HEK293 (cell line): ENCODE results near the gene PLA2G5.

Experiments used
- CTCF ChIA-PET: fragments of 350-600 bp; formaldehyde crosslinking; extraction: SDS; loops from one replicate; lab custom pipeline; 2021; ENCODE audit warnings: antibody characterized with exemption; lab: Yijun Ruan, JAX
- POLR2A ChIA-PET: fragments of 300-600 bp; formaldehyde crosslinking; extraction: SDS; loops from one replicate; lab custom pipeline; 2020; ENCODE audit warnings: antibody characterized with exemption, inconsistent platforms; lab: Yijun Ruan, JAX
- H3K27ac ChIP-seq: fragments of 200-500 bp; sonication (Bioruptor generic); 2 replicates; pipeline ENCODE4 v1.5.1; 2014; ENCODE audit warnings: low read depth, low read length, control low read depth, inconsistent platforms; ENCODE audit errors: extremely low read depth
- H3K36me3 ChIP-seq, 2 experiments: fragments of 200-500 bp in 1 of 2; sonication (Bioruptor generic) in 1 of 2; 1 replicate in 1 of 2; 2 replicates in 1 of 2; pipeline ENCODE4 v1.5.1; 2014 to 2017; ENCODE audit warnings: inconsistent platforms in 2 of 2, low read length in 2 of 2; ENCODE audit not compliant: control insufficient read depth in 2 of 2, insufficient read depth in 1 of 2
- H3K4me1 ChIP-seq: fragments of 200-500 bp; sonication (Bioruptor generic); 2 replicates; pipeline ENCODE4 v1.5.1; 2014; ENCODE audit warnings: mild to moderate bottlenecking, low read length, inconsistent platforms; ENCODE audit not compliant: control insufficient read depth, insufficient read depth
- H3K4me3 ChIP-seq: 2 replicates; pipeline ENCODE4 v1.5.1; 2011; ENCODE audit warnings: low read depth, mild to moderate bottlenecking, control low read depth, low read length, moderate library complexity
- H3K9me3 ChIP-seq: fragments of 200-500 bp; sonication (Bioruptor generic); 2 replicates; pipeline ENCODE4 v1.5.1; 2014; ENCODE audit warnings: low read depth, low read length, inconsistent platforms; ENCODE audit not compliant: control insufficient read depth, insufficient read depth
- ATF2 ChIP-seq: fragments of 450-650 bp; formaldehyde crosslinking; IDR thresholded peaks from 2 replicates; pipeline ENCODE4 v1.5.1; 2016; ENCODE audit warnings: missing biosample characterization, missing genetic modification characterization, low read depth
- GLI2 ChIP-seq: fragments of 450-650 bp; formaldehyde crosslinking; IDR thresholded peaks from 2 replicates; pipeline ENCODE4; 2017; ENCODE audit warnings: missing biosample characterization, missing genetic modification characterization, low read depth, borderline replicate concordance
- GLI4 ChIP-seq: fragments of 450-650 bp; formaldehyde crosslinking; IDR thresholded peaks from 2 replicates; pipeline ENCODE4 v1.5.1; 2016; ENCODE audit warnings: missing biosample characterization, missing genetic modification characterization
- INSM2 ChIP-seq: fragments of 450-650 bp; formaldehyde crosslinking; IDR thresholded peaks from 2 replicates; pipeline ENCODE4 v1.5.1; 2016; ENCODE audit warnings: missing biosample characterization, missing genetic modification characterization
- KLF10 ChIP-seq: fragments of 450-650 bp; IDR thresholded peaks from 2 replicates; pipeline ENCODE4 v1.5.1; 2018; ENCODE audit warnings: missing biosample characterization, mild to moderate bottlenecking, missing genetic modification characterization
- KLF17 ChIP-seq: fragments of 450-650 bp; formaldehyde crosslinking; IDR thresholded peaks from 2 replicates; pipeline ENCODE4 v1.5.1; 2016; ENCODE audit warnings: missing biosample characterization, missing genetic modification characterization
- OVOL3 ChIP-seq: fragments of 450-650 bp; formaldehyde crosslinking; IDR thresholded peaks from 2 replicates; pipeline ENCODE4 v1.5.1; 2016; ENCODE audit warnings: missing biosample characterization, missing genetic modification characterization
- ZBTB17 ChIP-seq: fragments of 450-650 bp; formaldehyde crosslinking; IDR thresholded peaks from 2 replicates; pipeline ENCODE4 v1.5.1; 2016; ENCODE audit warnings: missing biosample characterization, missing genetic modification characterization
- ZBTB20 ChIP-seq: fragments of 450-650 bp; formaldehyde crosslinking; IDR thresholded peaks from 2 replicates; pipeline ENCODE4 v1.5.1; 2016; ENCODE audit warnings: missing biosample characterization, missing genetic modification characterization
- ZBTB6 ChIP-seq: fragments of 450-650 bp; formaldehyde crosslinking; IDR thresholded peaks from 2 replicates; pipeline ENCODE4 v1.5.1; 2017; ENCODE audit warnings: missing biosample characterization, missing genetic modification characterization
- ZNF112 ChIP-seq: fragments of 450-650 bp; formaldehyde crosslinking; IDR thresholded peaks from 2 replicates; pipeline ENCODE4 v1.5.0; 2017; ENCODE audit warnings: missing biosample characterization, missing genetic modification characterization
- ZNF132 ChIP-seq: fragments of 450-650 bp; formaldehyde crosslinking; IDR thresholded peaks from 2 replicates; pipeline ENCODE4 v1.5.1; 2017; ENCODE audit warnings: missing biosample characterization, missing genetic modification characterization, borderline replicate concordance
- ZNF214 ChIP-seq: fragments of 450-650 bp; formaldehyde crosslinking; IDR thresholded peaks from 2 replicates; pipeline ENCODE4 v1.5.1; 2017; ENCODE audit warnings: missing biosample characterization, mild to moderate bottlenecking, missing genetic modification characterization, borderline replicate concordance
- ZNF311 ChIP-seq: fragments of 450-650 bp; formaldehyde crosslinking; IDR thresholded peaks from 2 replicates; pipeline ENCODE4 v1.5.1; 2017; ENCODE audit warnings: missing biosample characterization, missing genetic modification characterization, borderline replicate concordance
- ZNF350 ChIP-seq: fragments of 450-650 bp; formaldehyde crosslinking; IDR thresholded peaks from 2 replicates; pipeline ENCODE4 v1.5.0; 2017; ENCODE audit warnings: missing biosample characterization, mild to moderate bottlenecking, missing genetic modification characterization
- ZNF354C ChIP-seq: fragments of 450-650 bp; formaldehyde crosslinking; IDR thresholded peaks from 2 replicates; pipeline ENCODE4 v1.5.1; 2016; ENCODE audit warnings: missing biosample characterization, missing genetic modification characterization, low read depth, borderline replicate concordance
- ZNF37A ChIP-seq: fragments of 450-650 bp; IDR thresholded peaks from 2 replicates; pipeline ENCODE4 v1.5.1; 2018; ENCODE audit warnings: missing biosample characterization, missing genetic modification characterization
- ZNF416 ChIP-seq: fragments of 450-650 bp; formaldehyde crosslinking; IDR thresholded peaks from 2 replicates; pipeline ENCODE4 v1.5.1; 2016; ENCODE audit warnings: missing biosample characterization, missing genetic modification characterization
- ZNF596 ChIP-seq: fragments of 450-650 bp; IDR thresholded peaks from 2 replicates; pipeline ENCODE4 v1.5.0; 2018; ENCODE audit warnings: missing biosample characterization, mild to moderate bottlenecking, missing genetic modification characterization, moderate library complexity
- ZNF645 ChIP-seq: fragments of 450-650 bp; formaldehyde crosslinking; IDR thresholded peaks from 2 replicates; pipeline ENCODE4; 2016; ENCODE audit warnings: missing biosample characterization, missing genetic modification characterization
- ZNF660 ChIP-seq: fragments of 450-650 bp; IDR thresholded peaks from 2 replicates; pipeline ENCODE4 v1.5.1; 2018; ENCODE audit warnings: missing biosample characterization, mild to moderate bottlenecking, missing genetic modification characterization
- ZSCAN23 ChIP-seq: fragments of 450-650 bp; formaldehyde crosslinking; IDR thresholded peaks from 2 replicates; pipeline ENCODE4 v1.5.1; 2016; ENCODE audit warnings: missing biosample characterization, missing genetic modification characterization
- TF ChIP-seq, protein P1 (sequence below): fragments of 450-650 bp; formaldehyde crosslinking; IDR thresholded peaks from 2 replicates; pipeline ENCODE4 v1.5.1; 2016; ENCODE audit warnings: missing biosample characterization, missing genetic modification characterization
- TF ChIP-seq, protein P2 (sequence below): fragments of 450-650 bp; formaldehyde crosslinking; IDR thresholded peaks from 2 replicates; pipeline ENCODE4 v1.5.1; 2017; ENCODE audit warnings: missing biosample characterization, missing genetic modification characterization
- TF ChIP-seq, protein P3 (sequence below): fragments of 450-650 bp; formaldehyde crosslinking; IDR thresholded peaks from 2 replicates; pipeline ENCODE4 v1.5.1; 2016; ENCODE audit warnings: missing biosample characterization, missing genetic modification characterization

Gene PLA2G5

DNA sequence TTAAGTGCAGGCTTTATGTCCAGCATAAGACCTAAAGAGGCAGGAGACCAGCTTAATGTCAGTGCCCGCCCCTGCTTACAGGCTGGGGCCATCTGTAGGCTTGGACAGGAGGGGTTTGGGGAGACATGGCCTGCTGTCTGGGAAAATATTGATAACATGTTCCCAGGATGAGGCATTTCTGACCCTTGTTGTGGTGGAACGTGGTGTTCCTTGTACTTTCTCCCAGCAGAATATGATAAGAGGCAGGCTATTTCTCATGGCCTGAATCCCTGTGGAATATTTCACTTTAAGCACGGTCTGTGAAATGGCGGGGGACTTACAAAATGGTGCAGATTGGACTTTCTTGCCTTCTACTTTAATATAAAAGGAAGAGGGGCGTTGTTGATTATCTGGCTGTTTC lies 41.9 kb upstream of the PLA2G5 start:
- H3K36me3 ChIP-seq = no peaks in the 10 kb centered on the region
- no peak for TF ChIP-seq ZNF311 (tag by site-specific recombination)
- TF ChIP-seq ZNF660 (tag by site-specific recombination) = no peak
- TF ChIP-seq INSM2 (tag by site-specific recombination) = no peak
- no peak for TF ChIP-seq ZNF37A (tag by site-specific recombination)
- no peak for TF ChIP-seq ZNF350 (tag by site-specific recombination)
- TF ChIP-seq ZNF354C (tag by site-specific recombination) = no peak
- TF ChIP-seq, protein P1, sequence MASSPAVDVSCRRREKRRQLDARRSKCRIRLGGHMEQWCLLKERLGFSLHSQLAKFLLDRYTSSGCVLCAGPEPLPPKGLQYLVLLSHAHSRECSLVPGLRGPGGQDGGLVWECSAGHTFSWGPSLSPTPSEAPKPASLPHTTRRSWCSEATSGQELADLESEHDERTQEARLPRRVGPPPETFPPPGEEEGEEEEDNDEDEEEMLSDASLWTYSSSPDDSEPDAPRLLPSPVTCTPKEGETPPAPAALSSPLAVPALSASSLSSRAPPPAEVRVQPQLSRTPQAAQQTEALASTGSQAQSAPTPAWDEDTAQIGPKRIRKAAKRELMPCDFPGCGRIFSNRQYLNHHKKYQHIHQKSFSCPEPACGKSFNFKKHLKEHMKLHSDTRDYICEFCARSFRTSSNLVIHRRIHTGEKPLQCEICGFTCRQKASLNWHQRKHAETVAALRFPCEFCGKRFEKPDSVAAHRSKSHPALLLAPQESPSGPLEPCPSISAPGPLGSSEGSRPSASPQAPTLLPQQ (tag by site-specific recombination) = no peak
- TF ChIP-seq OVOL3 = no peak
- TF ChIP-seq ZBTB17 (tag by site-specific recombination) = no peak
- TF ChIP-seq KLF17 (tag by site-specific recombination) = no peak
- TF ChIP-seq ZNF132 = no peak
- TF ChIP-seq, all 188 proteins: peak for 0
- POLR2A ChIA-PET = interaction anchor here (0.6 kb wide), 1 partner anchor 88 kb away, joined by 4 read pairs; no protein-coding TSS in a partner anchor
- no peak overlapping the region for H3K4me3 ChIP-seq
- H3K4me1 ChIP-seq = no peaks in the 10 kb centered on the region
- CTCF ChIA-PET = interaction anchor here (0.7 kb wide), 1 partner anchor 455 kb away, joined by 3 read pairs; no protein-coding TSS in a partner anchor
- no peak overlapping the region for H3K27ac ChIP-seq
- H3K9me3 ChIP-seq = no peaks in the 10 kb centered on the region

- no peak overlapping the region for H3K27ac ChIP-seq
- CTCF ChIA-PET = no interaction called here
- TF ChIP-seq ZBTB6 (tag by site-specific recombination) (no peak), GLI2 (tag by site-specific recombination) (no peak), ZNF596 (tag by site-specific recombination) (no peak), ZNF214 (tag by site-specific recombination) (no peak), ZNF645 (tag by site-specific recombination) (no peak), ATF2 (no peak), ZNF416 (tag by site-specific recombination) (no peak), ZSCAN23 (no peak), GLI4 (tag by site-specific recombination) (no peak), KLF10 (tag by site-specific recombination) (no peak), ZNF112 (no peak), ZBTB20 (tag by site-specific recombination) (no peak)
- TF ChIP-seq, protein P2, sequence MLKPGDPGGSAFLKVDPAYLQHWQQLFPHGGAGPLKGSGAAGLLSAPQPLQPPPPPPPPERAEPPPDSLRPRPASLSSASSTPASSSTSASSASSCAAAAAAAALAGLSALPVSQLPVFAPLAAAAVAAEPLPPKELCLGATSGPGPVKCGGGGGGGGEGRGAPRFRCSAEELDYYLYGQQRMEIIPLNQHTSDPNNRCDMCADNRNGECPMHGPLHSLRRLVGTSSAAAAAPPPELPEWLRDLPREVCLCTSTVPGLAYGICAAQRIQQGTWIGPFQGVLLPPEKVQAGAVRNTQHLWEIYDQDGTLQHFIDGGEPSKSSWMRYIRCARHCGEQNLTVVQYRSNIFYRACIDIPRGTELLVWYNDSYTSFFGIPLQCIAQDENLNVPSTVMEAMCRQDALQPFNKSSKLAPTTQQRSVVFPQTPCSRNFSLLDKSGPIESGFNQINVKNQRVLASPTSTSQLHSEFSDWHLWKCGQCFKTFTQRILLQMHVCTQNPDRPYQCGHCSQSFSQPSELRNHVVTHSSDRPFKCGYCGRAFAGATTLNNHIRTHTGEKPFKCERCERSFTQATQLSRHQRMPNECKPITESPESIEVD (tag by site-specific recombination) = no peak
- TF ChIP-seq, protein P3, sequence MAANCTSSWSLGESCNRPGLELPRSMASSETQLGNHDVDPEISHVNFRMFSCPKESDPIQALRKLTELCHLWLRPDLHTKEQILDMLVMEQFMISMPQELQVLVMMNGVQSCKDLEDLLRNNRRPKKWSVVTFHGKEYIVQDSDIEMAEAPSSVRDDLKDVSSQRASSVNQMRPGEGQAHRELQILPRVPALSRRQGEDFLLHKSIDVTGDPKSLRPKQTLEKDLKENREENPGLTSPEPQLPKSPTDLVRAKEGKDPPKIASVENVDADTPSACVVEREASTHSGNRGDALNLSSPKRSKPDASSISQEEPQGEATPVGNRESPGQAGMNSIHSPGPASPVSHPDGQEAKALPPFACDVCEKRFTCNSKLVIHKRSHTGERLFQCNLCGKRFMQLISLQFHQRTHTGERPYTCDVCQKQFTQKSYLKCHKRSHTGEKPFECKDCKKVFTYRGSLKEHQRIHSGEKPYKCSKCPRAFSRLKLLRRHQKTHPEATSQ (tag by site-specific recombination) = no peak
Observed at GRCh38 chr1:20028726-20029125, 41.3 kb upstream of the PLA2G5 start.

More at GRCh38 chr1:20028726-20029125, 41.3 kb upstream of the PLA2G5 start:
- no peaks in the 10 kb centered on the region for H3K4me1 ChIP-seq
- H3K9me3 ChIP-seq = no peaks in the 10 kb centered on the region
- H3K36me3 ChIP-seq = no peaks in the 10 kb centered on the region
- H3K4me3 ChIP-seq = no peak overlapping the region
- POLR2A ChIA-PET = interaction anchor here (0.6 kb wide), 1 partner anchor 89 kb away, joined by 4 read pairs; no protein-coding TSS in a partner anchor
